Esophagus squamous epithelium (tissue), 4 donors: ENCODE data around the gene ANKFY1.

Experiments
- CTCF ChIP-seq, 6 experiments: fragments of 450-650 bp in 4 of 6; fragments of 200-600 bp in 2 of 6; sonication (generic) in 2 of 6; IDR thresholded peaks; one replicate each; pipeline ENCODE4 v1.5.1; 2016 to 2019; ENCODE audit warnings: antibody characterized with exemption in 6 of 6, mild to moderate bottlenecking in 4 of 6, moderate library complexity in 4 of 6
- POLR2A ChIP-seq, 4 donors: fragments of 450-650 bp; IDR thresholded peaks; one replicate each; pipeline ENCODE4 v1.6.1; 2017; ENCODE audit warnings: antibody characterized with exemption in 4 of 4, mild to moderate bottlenecking in 4 of 4, moderate library complexity in 3 of 4

- TF ChIP-seq CTCF (IDR thresholded peaks at IDR 0.05) (no peak), POLR2A (IDR thresholded peaks at IDR 0.05) (no peak)
Observed at GRCh38 chr17:4116516-4116915, 147.3 kb downstream of the ANKFY1 start.
